DND-41 (cell line): Measurements from ENCODE around the gene TAS2R39.
"Not testable (repeated sequence)": the region's sequence is repeated elsewhere in the genome, so short reads cannot be mapped to it uniquely, and the experiment has no call there.

Experiments
- CTCF ChIP-seq: IDR thresholded peaks from 2 replicates; pipeline ENCODE4 v1.5.1; 2012; ENCODE audit warnings: borderline replicate concordance, low read length, moderate library complexity, mild to moderate bottlenecking; ENCODE audit not compliant: poor library complexity, severe bottlenecking; ENCODE audit errors: extremely low read depth
- EZH2 ChIP-seq: IDR thresholded peaks from 3 replicates; pipeline ENCODE4 v1.6.1; 2012; ENCODE audit warnings: borderline replicate concordance, low read depth, mild to moderate bottlenecking, moderate library complexity, low read length, inconsistent platforms; ENCODE audit not compliant: severe bottlenecking

GRCh38 chr7:143213478-143213877 is 30.3 kb downstream of the TAS2R39 start:
- not testable (repeated sequence) for TF ChIP-seq EZH2, CTCF
